ENCODE data around the gene NOS1AP.

The NOS1AP gene

DNA sequence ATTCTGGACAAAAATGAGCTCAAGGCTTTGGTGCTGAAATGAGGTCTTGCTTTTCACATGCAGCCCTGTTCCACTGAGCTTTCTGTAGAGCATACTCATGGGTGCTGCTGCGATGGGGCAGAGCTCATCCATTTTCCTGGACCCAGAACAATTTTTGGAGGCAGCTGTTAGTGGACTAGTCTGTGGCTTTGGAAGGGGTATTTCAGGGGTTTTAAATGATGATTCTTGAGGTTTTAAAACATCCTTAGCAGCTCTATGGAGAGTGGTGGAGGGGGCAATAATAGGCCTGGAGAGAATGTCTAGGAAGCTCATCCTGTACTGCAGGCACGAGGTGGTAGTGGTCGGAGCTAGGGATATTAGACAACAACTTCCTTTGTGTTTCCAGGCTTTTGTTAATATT is 16.5 kb downstream of the NOS1AP start:
- DNase-seq (ENCODE audit: low read depth), result no peak

DNA sequence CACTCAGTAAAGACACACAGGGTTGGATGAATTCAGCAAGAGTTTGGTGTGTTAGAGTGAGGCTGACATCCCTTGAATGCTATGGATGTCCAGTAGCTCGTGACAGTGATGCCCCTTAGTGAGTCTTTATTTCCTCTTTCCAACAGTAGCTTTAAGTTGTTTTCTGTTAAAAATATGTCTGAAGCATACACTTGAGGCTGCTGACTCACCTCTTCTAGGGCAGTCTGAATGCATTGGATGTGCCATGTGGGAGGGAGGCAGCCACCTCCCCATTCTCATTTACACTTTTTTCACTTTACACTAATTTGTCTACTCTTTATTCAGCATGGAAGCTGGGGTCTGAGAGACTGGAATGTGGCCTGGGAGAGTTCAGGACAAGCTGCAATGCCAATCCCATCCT is 17.6 kb downstream of the NOS1AP start:
- no peak for DNase-seq (ENCODE audit: low read depth)

More for the DNA sequence above, 16.5 kb downstream of the NOS1AP start:
- TF ChIP-seq, protein P1, sequence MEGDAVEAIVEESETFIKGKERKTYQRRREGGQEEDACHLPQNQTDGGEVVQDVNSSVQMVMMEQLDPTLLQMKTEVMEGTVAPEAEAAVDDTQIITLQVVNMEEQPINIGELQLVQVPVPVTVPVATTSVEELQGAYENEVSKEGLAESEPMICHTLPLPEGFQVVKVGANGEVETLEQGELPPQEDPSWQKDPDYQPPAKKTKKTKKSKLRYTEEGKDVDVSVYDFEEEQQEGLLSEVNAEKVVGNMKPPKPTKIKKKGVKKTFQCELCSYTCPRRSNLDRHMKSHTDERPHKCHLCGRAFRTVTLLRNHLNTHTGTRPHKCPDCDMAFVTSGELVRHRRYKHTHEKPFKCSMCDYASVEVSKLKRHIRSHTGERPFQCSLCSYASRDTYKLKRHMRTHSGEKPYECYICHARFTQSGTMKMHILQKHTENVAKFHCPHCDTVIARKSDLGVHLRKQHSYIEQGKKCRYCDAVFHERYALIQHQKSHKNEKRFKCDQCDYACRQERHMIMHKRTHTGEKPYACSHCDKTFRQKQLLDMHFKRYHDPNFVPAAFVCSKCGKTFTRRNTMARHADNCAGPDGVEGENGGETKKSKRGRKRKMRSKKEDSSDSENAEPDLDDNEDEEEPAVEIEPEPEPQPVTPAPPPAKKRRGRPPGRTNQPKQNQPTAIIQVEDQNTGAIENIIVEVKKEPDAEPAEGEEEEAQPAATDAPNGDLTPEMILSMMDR (IDR thresholded peaks at IDR 0.05; ENCODE audit: insufficient read depth, low read depth, low read length, missing control alignments), result no peak
- H3K4me3 ChIP-seq (ENCODE audit: low read depth, low read length), result no peak overlapping the region

DNA sequence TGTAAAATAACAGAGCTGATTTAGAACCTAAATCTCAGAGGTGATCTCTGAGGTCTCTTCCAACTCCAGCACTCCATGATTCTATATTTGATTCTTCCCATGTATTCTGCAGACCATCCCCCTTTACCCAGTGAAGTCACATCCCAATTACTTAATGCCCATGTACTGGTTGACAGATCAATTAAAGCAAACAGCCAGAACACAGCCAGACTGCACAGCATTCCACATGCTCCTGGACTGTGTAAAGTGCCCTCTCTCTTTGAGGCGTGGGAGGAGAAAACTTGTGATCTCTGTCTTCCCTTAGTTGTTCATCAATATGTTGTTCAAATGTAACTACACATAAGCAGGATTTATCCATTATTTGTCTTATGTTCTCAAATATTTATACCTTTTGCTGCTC is 18.1 kb downstream of the NOS1AP start:
- DNase-seq (ENCODE audit: low read depth), result no peak
- no peak overlapping the region for H3K4me3 ChIP-seq (ENCODE audit: low read depth, low read length)
- TF ChIP-seq, protein P1 (IDR thresholded peaks at IDR 0.05; ENCODE audit: insufficient read depth, low read depth, low read length, missing control alignments), result no peak

More for the DNA sequence above, 17.6 kb downstream of the NOS1AP start:
- TF ChIP-seq, protein P1 (IDR thresholded peaks at IDR 0.05; ENCODE audit: insufficient read depth, low read depth, low read length, missing control alignments), result no peak
- H3K4me3 ChIP-seq (ENCODE audit: low read depth, low read length), result no peak overlapping the region

DNA sequence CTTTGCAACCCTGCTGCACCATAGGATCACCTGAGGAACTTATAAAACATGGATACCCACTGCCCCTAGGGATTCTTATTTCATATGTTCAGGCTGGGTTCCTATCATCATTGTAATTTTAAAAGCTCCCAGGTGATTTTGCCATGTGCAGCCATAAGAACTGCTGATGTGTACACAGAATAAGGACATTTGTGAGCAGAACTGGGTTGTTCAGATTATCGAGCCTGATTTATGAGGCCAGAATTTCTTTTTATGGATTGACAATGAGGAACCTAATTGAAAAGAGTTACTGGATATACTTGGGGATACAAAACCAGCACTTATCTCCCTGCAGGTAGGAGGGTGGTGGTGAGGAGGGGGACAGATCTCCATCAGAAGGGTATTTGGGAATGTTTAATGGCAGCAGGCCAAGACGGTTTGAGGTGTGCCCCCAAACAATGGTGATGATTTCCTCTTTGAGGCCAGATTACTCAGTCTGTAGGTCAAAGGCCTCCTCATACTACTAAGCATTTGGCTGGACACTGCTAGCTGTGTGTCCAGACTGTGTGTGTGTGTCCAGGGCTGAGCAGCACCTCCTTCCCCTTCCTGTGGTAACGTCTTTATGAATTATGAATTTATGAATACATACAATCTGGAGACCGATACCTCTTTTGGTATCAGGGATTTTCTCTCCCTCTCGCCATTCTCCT is 18.9 kb downstream of the NOS1AP start:
- TF ChIP-seq, protein P1 (IDR thresholded peaks at IDR 0.05; ENCODE audit: insufficient read depth, low read depth, low read length, missing control alignments), result no peak
- H3K4me3 ChIP-seq (ENCODE audit: low read depth, low read length), result no peak overlapping the region

GRCh38 chr1:162089748-162090147 is 20.3 kb downstream of the NOS1AP start:
- TF ChIP-seq, protein P1 (IDR thresholded peaks at IDR 0.05; ENCODE audit: insufficient read depth, low read depth, low read length, missing control alignments), result no peak
- DNase-seq (ENCODE audit: low read depth), result no peak

More for the DNA sequence above, 18.9 kb downstream of the NOS1AP start:
- DNase-seq (ENCODE audit: low read depth), result no peak

GRCh38 chr1:162090378-162090777 is 20.9 kb downstream of the NOS1AP start:
- TF ChIP-seq, protein P1 (IDR thresholded peaks at IDR 0.05; ENCODE audit: insufficient read depth, low read depth, low read length, missing control alignments), result no peak

More at GRCh38 chr1:162089748-162090147, 20.3 kb downstream of the NOS1AP start:
- no peak overlapping the region for H3K4me3 ChIP-seq (ENCODE audit: low read depth, low read length)

More at GRCh38 chr1:162090378-162090777, 20.9 kb downstream of the NOS1AP start:
- H3K4me3 ChIP-seq (ENCODE audit: low read depth, low read length), result no peak overlapping the region
- no peak for DNase-seq (ENCODE audit: low read depth)

Measured in GM12865 (cell line).